Measurements from ENCODE around the gene TMED7.
"Not testable (repeated sequence)": the region's sequence is repeated elsewhere in the genome, so short reads cannot be mapped to it uniquely, and the experiment has no call there.

The TMED7 gene

GRCh38 chr5:115625579-115626444 lies at the start of gene TMED7:
TSS of gene TMED7 (minus strand) at chr5:115626036. CDS start at chr5:115625792, 244 bp downstream.
- peak within 1 kb of the TSS; percentile 59 for H3K27ac ChIP-seq (ENCODE audit: low read length)
- no peaks in the 10 kb centered on the region for H3K9me3 ChIP-seq (ENCODE audit: insufficient read depth, low read depth, low read length)

DNA sequence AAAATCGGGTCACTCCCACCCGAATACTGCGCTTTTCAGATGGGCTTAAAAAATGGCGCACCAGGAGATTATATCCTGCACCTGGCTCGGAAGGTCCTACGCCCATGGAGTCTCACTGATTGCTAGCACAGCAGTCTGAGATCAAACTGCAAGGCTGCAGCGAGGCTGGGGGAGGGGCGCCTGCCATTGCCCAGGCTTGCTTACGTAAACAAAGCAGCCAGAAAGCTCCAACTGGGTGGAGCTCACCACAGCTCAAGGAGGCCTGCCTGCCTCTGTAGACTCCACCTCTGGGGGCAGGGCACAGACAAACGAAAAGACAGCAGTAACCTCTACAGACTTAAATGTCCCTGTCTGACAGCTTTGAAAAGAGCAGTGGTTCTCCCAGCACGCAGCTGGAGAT lies 48.9 kb upstream of the TMED7 start:
- not testable (repeated sequence) for H3K9ac ChIP-seq (ENCODE audit: low read depth, low read length); H3K27me3 ChIP-seq (ENCODE audit: insufficient read depth, low read length); H3K4me1 ChIP-seq (ENCODE audit: insufficient read depth, low read length); H3K36me3 ChIP-seq (ENCODE audit: insufficient read depth, low read depth, low read length); H3K27ac ChIP-seq (ENCODE audit: low read length); H3K9me3 ChIP-seq (ENCODE audit: insufficient read depth, low read depth, low read length); H3K4me3 ChIP-seq (ENCODE audit: low read length)

More at GRCh38 chr5:115625579-115626444, at the start of gene TMED7:
- no peaks in the 10 kb centered on the region for H3K27me3 ChIP-seq (ENCODE audit: insufficient read depth, low read length)
- peaks cover 5% of the 10 kb centered on the region; the same call in 1 of the 2 replicates for H3K36me3 ChIP-seq (ENCODE audit: insufficient read depth, low read depth, low read length)
- peak within 1 kb of the TSS; percentile 95 for H3K4me3 ChIP-seq (ENCODE audit: low read length)
- peak within 1 kb of the TSS; percentile 89 for H3K9ac ChIP-seq (ENCODE audit: low read depth, low read length)
- peaks cover 12% of the 10 kb centered on the region for H3K4me1 ChIP-seq (ENCODE audit: insufficient read depth, low read length)

DNA sequence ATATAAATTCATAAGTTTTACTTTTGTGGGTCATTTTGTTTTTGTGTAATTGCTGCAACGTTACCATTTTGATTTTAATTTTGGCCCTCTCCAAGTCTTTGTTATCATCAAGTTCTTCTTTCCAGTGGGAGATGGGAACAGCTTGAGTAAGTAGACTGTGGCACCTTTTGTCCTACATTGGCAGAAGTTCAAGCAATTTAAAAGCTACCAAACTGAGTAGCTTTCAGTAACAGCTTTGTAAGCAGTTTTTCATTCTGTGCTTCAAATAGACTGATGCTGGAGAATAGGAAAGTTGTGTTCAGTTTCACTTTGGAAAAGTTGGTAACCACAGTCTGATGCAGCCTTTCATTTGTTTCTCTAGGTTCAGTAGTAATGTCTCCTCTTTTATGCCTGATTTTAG lies 47.8 kb upstream of the TMED7 start:
- Histone ChIP-seq H3K36me3 (ENCODE audit: insufficient read depth, low read depth, low read length) (no peaks in the 10 kb centered on the region), H3K9me3 (ENCODE audit: insufficient read depth, low read depth, low read length) (peaks cover 9% of the 10 kb centered on the region; the same call in 1 of the 2 replicates), H3K27me3 (ENCODE audit: insufficient read depth, low read length) (no peaks in the 10 kb centered on the region), H3K9ac (ENCODE audit: low read depth, low read length) (no peak overlapping the region), H3K27ac (ENCODE audit: low read length) (no peak overlapping the region), H3K4me1 (ENCODE audit: insufficient read depth, low read length) (no peaks in the 10 kb centered on the region), H3K4me3 (ENCODE audit: low read length) (no peak overlapping the region)

- Histone ChIP-seq H3K9me3 (ENCODE audit: insufficient read depth, low read depth, low read length) (peaks cover 9% of the 10 kb centered on the region; the same call in 1 of the 2 replicates), H3K4me1 (ENCODE audit: insufficient read depth, low read length) (no peaks in the 10 kb centered on the region), H3K36me3 (ENCODE audit: insufficient read depth, low read depth, low read length) (no peaks in the 10 kb centered on the region), H3K9ac (ENCODE audit: low read depth, low read length) (no peak overlapping the region), H3K27me3 (ENCODE audit: insufficient read depth, low read length) (no peaks in the 10 kb centered on the region), H3K27ac (ENCODE audit: low read length) (no peak overlapping the region), H3K4me3 (ENCODE audit: low read length) (no peak overlapping the region)
These were observed 46.1 kb upstream of the TMED7 start for GRCh38 chr5:115671939-115672338.

DNA sequence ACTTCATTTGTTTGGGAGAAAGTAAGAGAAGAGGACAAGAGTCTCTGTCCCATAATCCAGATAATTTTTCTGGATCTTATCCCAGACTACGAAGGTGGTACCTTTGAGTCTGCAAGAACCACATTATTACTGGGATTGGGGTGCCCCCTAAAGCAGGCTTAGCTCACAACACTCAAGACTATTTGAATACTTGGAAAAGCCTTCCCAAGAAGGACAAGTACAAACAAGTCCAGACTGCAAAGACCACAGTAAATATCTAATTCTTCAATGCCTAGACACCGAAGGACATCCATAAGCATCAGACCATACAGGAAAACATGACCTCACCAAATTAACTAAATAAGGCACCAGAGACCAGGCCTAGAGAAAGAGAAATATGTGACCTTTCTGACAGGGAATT lies 40.2 kb upstream of the TMED7 start:
- no peak overlapping the region for H3K4me3 ChIP-seq (ENCODE audit: low read length)
- no peak overlapping the region for H3K9ac ChIP-seq (ENCODE audit: low read depth, low read length)
- H3K27me3 ChIP-seq (ENCODE audit: insufficient read depth, low read length), result no peaks in the 10 kb centered on the region
- H3K9me3 ChIP-seq (ENCODE audit: insufficient read depth, low read depth, low read length), result no peaks in the 10 kb centered on the region
- H3K36me3 ChIP-seq (ENCODE audit: insufficient read depth, low read depth, low read length), result no peaks in the 10 kb centered on the region
- H3K4me1 ChIP-seq (ENCODE audit: insufficient read depth, low read length), result 0 out of 2 replicates have a peak, but pooled peaks cover 5% of the 10 kb centered on the region
- H3K27ac ChIP-seq (ENCODE audit: low read length), result no peak overlapping the region

GRCh38 chr5:115661563-115661962 lies 35.7 kb upstream of the TMED7 start:
- Histone ChIP-seq H3K27ac (ENCODE audit: low read length) (no peak overlapping the region), H3K27me3 (ENCODE audit: insufficient read depth, low read length) (no peaks in the 10 kb centered on the region), H3K36me3 (ENCODE audit: insufficient read depth, low read depth, low read length) (no peaks in the 10 kb centered on the region), H3K9ac (ENCODE audit: low read depth, low read length) (no peak overlapping the region; the same call in 1 of the 2 replicates), H3K9me3 (ENCODE audit: insufficient read depth, low read depth, low read length) (no peaks in the 10 kb centered on the region; the same call in 1 of the 2 replicates), H3K4me3 (ENCODE audit: low read length) (no peak overlapping the region), H3K4me1 (ENCODE audit: insufficient read depth, low read length) (peaks cover 5% of the 10 kb centered on the region; the same call in 1 of the 2 replicates)

DNA sequence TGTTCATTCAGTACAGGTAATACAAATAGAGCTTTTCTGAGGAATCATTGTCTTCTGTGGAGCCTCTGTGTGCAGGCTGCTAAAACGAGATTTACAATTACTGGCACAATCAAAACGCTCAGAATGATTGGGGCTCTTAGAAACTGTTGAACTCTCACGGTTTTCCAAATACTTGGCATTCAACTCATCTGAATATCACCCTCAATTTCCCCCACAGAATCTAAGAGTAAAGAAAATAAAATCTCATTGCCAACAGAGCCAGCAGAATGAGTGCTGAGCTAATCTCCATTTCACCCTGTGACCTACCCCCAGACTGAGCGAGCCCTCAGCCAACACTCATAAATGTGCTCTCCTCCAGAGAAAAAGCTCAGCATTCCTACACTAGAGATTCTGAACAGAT lies 35.3 kb upstream of the TMED7 start:
- no peaks in the 10 kb centered on the region for H3K27me3 ChIP-seq (ENCODE audit: insufficient read depth, low read length)
- H3K4me3 ChIP-seq (ENCODE audit: low read length), result no peak overlapping the region
- H3K36me3 ChIP-seq (ENCODE audit: insufficient read depth, low read depth, low read length), result no peaks in the 10 kb centered on the region
- H3K9me3 ChIP-seq (ENCODE audit: insufficient read depth, low read depth, low read length), result no peaks in the 10 kb centered on the region; the same call in 1 of the 2 replicates
- peak overlapping the region; percentile 13; the same call in 1 of the 2 replicates for H3K9ac ChIP-seq (ENCODE audit: low read depth, low read length)
- peaks cover 5% of the 10 kb centered on the region; the same call in 1 of the 2 replicates for H3K4me1 ChIP-seq (ENCODE audit: insufficient read depth, low read length)
- H3K27ac ChIP-seq (ENCODE audit: low read length), result no peak overlapping the region

- no peak overlapping the region for H3K4me3 ChIP-seq (ENCODE audit: low read length)
- H3K27ac ChIP-seq (ENCODE audit: low read length), result no peak overlapping the region
- peaks cover 5% of the 10 kb centered on the region; the same call in 1 of the 2 replicates for H3K4me1 ChIP-seq (ENCODE audit: insufficient read depth, low read length)
- H3K9me3 ChIP-seq (ENCODE audit: insufficient read depth, low read depth, low read length), result no peaks in the 10 kb centered on the region; the same call in 1 of the 2 replicates
- H3K9ac ChIP-seq (ENCODE audit: low read depth, low read length), result no peak overlapping the region
- H3K36me3 ChIP-seq (ENCODE audit: insufficient read depth, low read depth, low read length), result no peaks in the 10 kb centered on the region
- H3K27me3 ChIP-seq (ENCODE audit: insufficient read depth, low read length), result no peaks in the 10 kb centered on the region
These were observed 32.0 kb upstream of the TMED7 start for GRCh38 chr5:115657881-115658233.

DNA sequence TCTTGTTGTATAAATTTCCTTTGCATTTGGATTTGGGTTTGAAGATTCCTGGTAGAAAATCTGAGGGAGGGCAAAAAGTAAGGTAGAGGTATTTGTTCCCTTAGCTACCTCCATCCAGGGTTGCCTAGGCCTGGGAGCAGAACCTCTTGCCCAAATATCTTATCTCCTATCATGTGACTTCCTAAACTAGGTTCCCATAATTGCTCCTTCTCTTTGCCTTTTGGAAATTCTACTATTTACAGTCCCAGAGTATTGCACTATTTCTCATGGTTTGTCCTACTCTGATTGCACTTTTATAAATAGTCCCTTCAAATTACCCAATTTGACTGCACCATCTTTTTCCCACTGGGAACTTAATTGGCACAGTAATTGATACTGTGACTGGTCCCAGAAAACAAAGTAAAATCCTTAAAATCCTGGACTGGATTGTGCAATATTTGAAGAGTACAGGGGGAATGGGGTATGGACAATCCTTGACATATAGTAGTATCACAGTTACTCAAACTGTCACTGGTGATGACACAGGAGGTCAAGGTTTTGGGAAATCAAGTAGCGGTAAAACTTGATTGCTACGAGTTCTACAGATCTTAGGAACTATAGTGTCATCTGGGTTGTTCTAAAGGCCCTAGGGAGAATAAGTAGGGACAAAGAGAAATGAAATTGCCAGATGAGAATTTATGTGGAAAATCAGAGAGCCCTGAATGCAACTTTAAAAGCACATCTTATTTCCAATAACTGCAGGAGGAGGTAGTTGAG lies 31.5 kb upstream of the TMED7 start:
- H3K4me1 ChIP-seq (ENCODE audit: insufficient read depth, low read length), result peaks cover 5% of the 10 kb centered on the region; the same call in 1 of the 2 replicates
- no peak overlapping the region for H3K4me3 ChIP-seq (ENCODE audit: low read length)
- no peaks in the 10 kb centered on the region for H3K27me3 ChIP-seq (ENCODE audit: insufficient read depth, low read length)
- H3K27ac ChIP-seq (ENCODE audit: low read length), result no peak overlapping the region
- no peak overlapping the region for H3K9ac ChIP-seq (ENCODE audit: low read depth, low read length)
- H3K36me3 ChIP-seq (ENCODE audit: insufficient read depth, low read depth, low read length), result no peaks in the 10 kb centered on the region
- H3K9me3 ChIP-seq (ENCODE audit: insufficient read depth, low read depth, low read length), result no peaks in the 10 kb centered on the region; the same call in 1 of the 2 replicates

DNA sequence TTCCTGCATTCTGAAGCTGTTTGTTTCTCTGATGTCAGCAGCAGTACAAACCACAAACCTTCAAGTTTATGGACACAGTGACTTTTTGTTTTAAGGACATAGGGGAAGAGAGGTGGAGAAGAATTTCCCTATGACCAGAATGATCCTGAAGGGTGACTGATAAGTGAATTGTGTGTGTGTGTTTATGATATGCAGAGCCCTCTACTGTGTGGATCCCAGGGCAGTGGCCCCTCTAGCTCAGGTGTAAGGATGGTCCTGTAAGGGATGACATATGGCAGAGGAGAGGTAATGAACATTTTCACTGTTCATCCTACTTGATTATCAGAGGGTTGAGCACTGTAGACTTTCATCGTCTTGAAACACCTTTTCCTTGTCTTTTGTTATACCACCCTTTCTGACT lies 30.6 kb upstream of the TMED7 start:
- Histone ChIP-seq H3K36me3 (ENCODE audit: insufficient read depth, low read depth, low read length) (no peaks in the 10 kb centered on the region), H3K27me3 (ENCODE audit: insufficient read depth, low read length) (no peaks in the 10 kb centered on the region), H3K9me3 (ENCODE audit: insufficient read depth, low read depth, low read length) (no peaks in the 10 kb centered on the region; the same call in 1 of the 2 replicates), H3K27ac (ENCODE audit: low read length) (no peak overlapping the region), H3K4me3 (ENCODE audit: low read length) (no peak overlapping the region), H3K4me1 (ENCODE audit: insufficient read depth, low read length) (peaks cover 3% of the 10 kb centered on the region; the same call in 1 of the 2 replicates), H3K9ac (ENCODE audit: low read depth, low read length) (no peak overlapping the region)

- Histone ChIP-seq H3K27ac (ENCODE audit: low read length) (no peak overlapping the region), H3K9me3 (ENCODE audit: insufficient read depth, low read depth, low read length) (no peaks in the 10 kb centered on the region; the same call in 1 of the 2 replicates), H3K27me3 (ENCODE audit: insufficient read depth, low read length) (no peaks in the 10 kb centered on the region), H3K36me3 (ENCODE audit: insufficient read depth, low read depth, low read length) (no peaks in the 10 kb centered on the region), H3K4me3 (ENCODE audit: low read length) (no peak overlapping the region), H3K4me1 (ENCODE audit: insufficient read depth, low read length) (no peaks in the 10 kb centered on the region; the same call in 1 of the 2 replicates), H3K9ac (ENCODE audit: low read depth, low read length) (no peak overlapping the region)
These were observed 30.2 kb upstream of the TMED7 start for GRCh38 chr5:115655994-115656393.
